DND-41 (cell line): ENCODE results near the gene TSPOAP1.

Experiments used
- CTCF ChIP-seq: IDR thresholded peaks from 2 replicates; pipeline ENCODE4 v1.5.1; 2012; ENCODE audit warnings: borderline replicate concordance, low read length, moderate library complexity, mild to moderate bottlenecking; ENCODE audit not compliant: poor library complexity, severe bottlenecking; ENCODE audit errors: extremely low read depth
- EZH2 ChIP-seq: IDR thresholded peaks from 3 replicates; pipeline ENCODE4 v1.6.1; 2012; ENCODE audit warnings: borderline replicate concordance, low read depth, mild to moderate bottlenecking, moderate library complexity, low read length, inconsistent platforms; ENCODE audit not compliant: severe bottlenecking

- no peak for TF ChIP-seq CTCF
- TF ChIP-seq EZH2 = no peak
These were observed 44.7 kb downstream of the TSPOAP1 start for GRCh38 chr17:58283674-58284612.
